ENCODE data around the gene RNASE8. TPM values are rescaled to one million over a fixed set of nuclear protein-coding genes. Genes with fewer than 3 reads are reported as not detected.

Gene RNASE8
- total RNA-seq, 1 experiment from 2014 or later = not detected

GRCh38 chr14:21041676-21042433 lies 15.8 kb upstream of the RNASE8 start, which contains the start of gene RNASE7:
TSS of gene RNASE7 (plus strand) at chr14:21042362. CDS start at chr14:21042993, 631 bp downstream.
- Mint-ChIP-seq H3K4me1 (peaks cover 26% of the 10 kb centered on the region), H3K27ac (no peak within 1 kb of the TSS), H3K27me3 (ENCODE audit: low read depth) (peaks cover 3% of the 10 kb centered on the region; the same call in 1 of the 2 replicates), H3K36me3 (no peaks in the 10 kb centered on the region), H3K9me3 (no peaks in the 10 kb centered on the region), H3K4me3 (no peak within 1 kb of the TSS)
- DNase-seq (ENCODE audit: low spot score) (no peak), ATAC-seq (no peak)
- POLR2A ChIA-PET = interaction anchor here (1.8 kb wide), 1 partner anchor 16 kb away, joined by 7 read pairs; no protein-coding TSS in a partner anchor
- TF ChIP-seq ATF3 (CRISPR knock-in tag; conservative IDR thresholded peaks at IDR 0.05) (no peak), NFYB (CRISPR knock-in tag; conservative IDR thresholded peaks at IDR 0.05; ENCODE audit: low read depth) (no peak), IRF1 (CRISPR knock-in tag; IDR thresholded peaks at IDR 0.05) (no peak), ZNF671 (CRISPR knock-in tag; IDR thresholded peaks at IDR 0.05) (no peak), SP1 (CRISPR knock-in tag; conservative IDR thresholded peaks at IDR 0.05) (no peak), MAX (CRISPR knock-in tag; IDR thresholded peaks at IDR 0.05) (no peak), CREB1 (CRISPR knock-in tag; IDR thresholded peaks at IDR 0.05) (no peak), ZBTB43 (CRISPR knock-in tag; IDR thresholded peaks at IDR 0.05) (no peak)
- CTCF ChIA-PET = interaction anchor here (1.0 to 7.0 kb wide), 6 partner anchors 17 to 71 kb away, joined by 3 to 670 read pairs (median 28); partner anchors contain the start of gene ARHGEF40

- Mint-ChIP-seq H3K4me1 (peaks cover 26% of the 10 kb centered on the region), H3K27ac (no peak overlapping the region)
These were observed 14.7 kb upstream of the RNASE8 start for GRCh38 chr14:21042918-21043317.

More at GRCh38 chr14:21042918-21043317, 14.7 kb upstream of the RNASE8 start:
- CTCF ChIA-PET = interaction anchor here (1.1 to 7.0 kb wide), 4 partner anchors 11 to 37 kb away, joined by 5 to 670 read pairs (median 6); no protein-coding TSS in a partner anchor
- peaks cover 3% of the 10 kb centered on the region; the same call in 1 of the 2 replicates for H3K27me3 Mint-ChIP-seq (ENCODE audit: low read depth)
- H3K9me3 Mint-ChIP-seq = no peaks in the 10 kb centered on the region
- DNase-seq (ENCODE audit: low spot score) (no peak), ATAC-seq (no peak)
- TF ChIP-seq GTF2I (CRISPR knock-in tag; conservative IDR thresholded peaks at IDR 0.05) = no peak
- TF ChIP-seq ATF6 (CRISPR knock-in tag; IDR thresholded peaks at IDR 0.05) = no peak
- TF ChIP-seq E2F4 (CRISPR knock-in tag; IDR thresholded peaks at IDR 0.05; ENCODE audit: borderline replicate concordance, low read depth) = no peak
- TF ChIP-seq USF1 (CRISPR knock-in tag; IDR thresholded peaks at IDR 0.05) = no peak
- no peak for TF ChIP-seq IRF2 (CRISPR knock-in tag; IDR thresholded peaks at IDR 0.05; ENCODE audit: borderline replicate concordance, low read depth)
- TF ChIP-seq NFATC4 (CRISPR knock-in tag; IDR thresholded peaks at IDR 0.05) = no peak
- no peak for TF ChIP-seq HMGA2 (CRISPR knock-in tag; IDR thresholded peaks at IDR 0.05)
- TF ChIP-seq MLX (CRISPR knock-in tag; IDR thresholded peaks at IDR 0.05) = no peak
- no peak for TF ChIP-seq RELA (CRISPR knock-in tag; IDR thresholded peaks at IDR 0.05; ENCODE audit: borderline replicate concordance)
- no peak for TF ChIP-seq ETV6 (CRISPR knock-in tag; IDR thresholded peaks at IDR 0.05)
- no peak for TF ChIP-seq NFE2L1 (CRISPR knock-in tag; IDR thresholded peaks at IDR 0.05)
- no peak for TF ChIP-seq CBFB (CRISPR knock-in tag; IDR thresholded peaks at IDR 0.05; ENCODE audit: low read depth)
- no peak for TF ChIP-seq MAX (CRISPR knock-in tag; IDR thresholded peaks at IDR 0.05)
- TF ChIP-seq CREM (CRISPR knock-in tag; IDR thresholded peaks at IDR 0.05) = no peak
- TF ChIP-seq SMAD3 (CRISPR knock-in tag; IDR thresholded peaks at IDR 0.05; ENCODE audit: borderline replicate concordance) = no peak
- TF ChIP-seq OVOL2 (CRISPR knock-in tag; IDR thresholded peaks at IDR 0.05; ENCODE audit: borderline replicate concordance) = no peak
- no peaks in the 10 kb centered on the region for H3K36me3 Mint-ChIP-seq
- POLR2A ChIA-PET = no interaction called here
- H3K4me3 Mint-ChIP-seq = no peak overlapping the region

All from WTC11 (cell line).